AG04450 (cell line): ENCODE results near the gene UFM1. TPM values are rescaled to one million over a fixed set of nuclear protein-coding genes. Genes with fewer than 3 reads are reported as not detected.
"Not testable (repeated sequence)": the region's sequence is repeated elsewhere in the genome, so short reads cannot be mapped to it uniquely, and the experiment has no call there.

Experiments used
- CTCF ChIA-PET: fragments of 300-600, 350-600 bp; formaldehyde crosslinking; extraction: SDS; loops from one replicate; lab custom pipeline; 2022; ENCODE audit warnings: antibody characterized with exemption, inconsistent platforms; lab: Charles Lee
- POLR2A ChIA-PET: fragments of 350-600 bp; formaldehyde crosslinking; extraction: SDS; loops from one replicate; lab custom pipeline; 2021; ENCODE audit warnings: antibody characterized with exemption, inconsistent platforms; lab: Yijun Ruan, JAX
- DNase-seq: peaks from one replicate; pipeline ENCODE4 v3.0.0-alpha.2; 2011; ENCODE audit warnings: low read depth, low spot score
- H3K27ac ChIP-seq: one replicate; pipeline ENCODE4 v1.5.1; 2012; ENCODE audit warnings: low read depth, low read length, control low read depth
- H3K27me3 ChIP-seq: one replicate; pipeline ENCODE4 v1.6.0; 2012; ENCODE audit warnings: low read length; ENCODE audit not compliant: control insufficient read depth, insufficient read depth
- H3K4me3 ChIP-seq: 2 replicates; pipeline ENCODE4 v1.5.1; 2011; ENCODE audit warnings: mild to moderate bottlenecking, low read depth, low read length, control low read depth
- H3K9me3 ChIP-seq: 2 replicates; pipeline ENCODE4 v1.5.1; 2012; ENCODE audit warnings: low read length; ENCODE audit not compliant: control insufficient read depth, insufficient read depth
- polyA plus RNA-seq: library from polyadenylated mRNA; depleted of rRNA; stranded (reverse); fragments of >200 nt; gene quantifications from 2 replicates; pipeline ENCODE4 v1.2.3, GENCODE V29; 2011
- TF ChIP-seq, protein P1 (sequence below): IDR thresholded peaks from 2 replicates; pipeline ENCODE4 v1.5.1; 2011; ENCODE audit warnings: low read depth, low read length, control low read depth, inconsistent platforms

UFM1 gene
- polyA plus RNA-seq, 1 experiment = 80.1 TPM

DNA sequence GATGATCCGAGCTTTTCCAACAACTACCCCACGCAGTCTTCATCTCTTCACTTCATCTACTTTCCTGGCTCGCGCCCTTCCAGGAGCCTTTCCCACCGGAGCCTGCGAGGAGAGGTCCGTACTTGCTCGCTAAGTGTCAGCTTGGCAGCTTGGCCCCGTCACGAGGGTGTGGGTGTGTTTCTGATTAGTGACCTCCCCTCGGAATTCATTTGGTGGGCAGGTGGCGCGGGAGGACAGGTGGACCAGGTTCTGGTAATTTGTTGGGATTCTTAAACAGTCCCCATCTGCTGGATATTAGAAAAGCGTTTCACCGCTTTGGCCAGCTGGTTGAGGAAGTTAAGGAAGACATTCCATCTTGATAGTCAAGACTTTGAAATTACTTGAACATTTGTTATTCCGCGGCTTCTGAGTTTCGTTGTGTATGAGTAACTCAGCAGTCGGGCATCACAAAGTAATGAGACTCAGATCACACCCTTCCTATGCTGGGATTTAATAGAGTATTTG lies 515 bp downstream of the UFM1 start:
- CTCF ChIA-PET = no interaction called here
- TF ChIP-seq, protein P1, sequence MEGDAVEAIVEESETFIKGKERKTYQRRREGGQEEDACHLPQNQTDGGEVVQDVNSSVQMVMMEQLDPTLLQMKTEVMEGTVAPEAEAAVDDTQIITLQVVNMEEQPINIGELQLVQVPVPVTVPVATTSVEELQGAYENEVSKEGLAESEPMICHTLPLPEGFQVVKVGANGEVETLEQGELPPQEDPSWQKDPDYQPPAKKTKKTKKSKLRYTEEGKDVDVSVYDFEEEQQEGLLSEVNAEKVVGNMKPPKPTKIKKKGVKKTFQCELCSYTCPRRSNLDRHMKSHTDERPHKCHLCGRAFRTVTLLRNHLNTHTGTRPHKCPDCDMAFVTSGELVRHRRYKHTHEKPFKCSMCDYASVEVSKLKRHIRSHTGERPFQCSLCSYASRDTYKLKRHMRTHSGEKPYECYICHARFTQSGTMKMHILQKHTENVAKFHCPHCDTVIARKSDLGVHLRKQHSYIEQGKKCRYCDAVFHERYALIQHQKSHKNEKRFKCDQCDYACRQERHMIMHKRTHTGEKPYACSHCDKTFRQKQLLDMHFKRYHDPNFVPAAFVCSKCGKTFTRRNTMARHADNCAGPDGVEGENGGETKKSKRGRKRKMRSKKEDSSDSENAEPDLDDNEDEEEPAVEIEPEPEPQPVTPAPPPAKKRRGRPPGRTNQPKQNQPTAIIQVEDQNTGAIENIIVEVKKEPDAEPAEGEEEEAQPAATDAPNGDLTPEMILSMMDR = no peak
- Histone ChIP-seq H3K27ac (peak overlapping the region; percentile 95), H3K4me3 (peak overlapping the region; percentile 91), H3K9me3 (no peaks in the 10 kb centered on the region), H3K27me3 (no peaks in the 10 kb centered on the region)
- DNase-seq = no peak
- POLR2A ChIA-PET = interaction anchor here (1.1 kb wide), 1 partner anchor 14 kb away, joined by 3 read pairs; no protein-coding TSS in a partner anchor

DNA sequence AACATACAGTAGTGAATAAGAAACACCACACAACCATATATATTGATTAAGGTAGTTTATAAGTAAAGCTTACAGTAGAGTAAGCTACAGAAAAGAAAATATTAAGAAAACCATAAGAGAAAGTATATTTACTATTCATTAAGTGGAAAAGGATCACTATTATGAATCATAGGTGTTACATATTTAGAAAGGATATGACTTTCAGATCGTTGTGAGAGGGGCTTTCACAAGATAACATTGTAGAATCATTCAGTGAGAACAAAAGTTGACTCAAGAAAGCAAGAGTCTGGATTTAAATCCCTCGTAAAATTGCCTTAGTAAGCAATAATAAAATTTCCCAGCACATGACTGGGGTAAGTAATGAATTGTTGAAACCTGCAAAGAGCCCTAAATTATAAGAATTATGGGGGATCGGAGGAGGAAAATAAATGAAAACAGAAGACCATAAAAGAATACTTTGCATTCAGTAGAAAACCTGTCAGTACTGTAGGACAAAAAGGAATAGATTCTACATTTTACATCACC lies 6.0 kb downstream of the UFM1 start:
- DNase-seq = no peak
- ChIA-PET CTCF (no interaction called here), POLR2A (no interaction called here)
- no peak overlapping the region for H3K4me3 ChIP-seq
- TF ChIP-seq, protein P1 = no peak
- H3K27ac ChIP-seq = no peak overlapping the region
- no peaks in the 10 kb centered on the region for H3K9me3 ChIP-seq
- H3K27me3 ChIP-seq = no peaks in the 10 kb centered on the region

DNA sequence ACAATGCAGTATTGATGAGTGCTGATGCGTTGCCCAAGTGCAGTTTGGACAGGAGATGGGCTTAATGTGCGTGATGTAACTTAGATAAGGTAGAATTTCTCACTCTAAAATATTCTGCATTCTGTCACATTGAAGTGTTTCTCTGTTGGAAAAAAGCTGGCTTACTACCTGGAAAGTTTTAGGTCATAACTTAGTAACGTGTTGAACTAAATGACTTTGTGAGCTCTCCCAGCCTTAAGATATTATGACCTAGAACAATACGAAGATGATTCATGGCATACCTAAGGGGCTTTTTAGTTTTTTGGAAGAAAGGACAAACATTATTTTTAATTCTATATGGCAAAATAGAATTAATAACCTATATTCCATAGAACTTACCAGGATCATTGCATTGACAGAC lies 9.0 kb downstream of the UFM1 start:
- no peak overlapping the region for H3K27ac ChIP-seq
- TF ChIP-seq, protein P1 = no peak
- ChIA-PET POLR2A (no interaction called here), CTCF (interaction anchor here (0.6 kb wide), 1 partner anchor 763 kb away, joined by 4 read pairs; no protein-coding TSS in a partner anchor)
- no peak for DNase-seq
- H3K4me3 ChIP-seq = no peak overlapping the region
- H3K9me3 ChIP-seq = no peaks in the 10 kb centered on the region
- no peaks in the 10 kb centered on the region for H3K27me3 ChIP-seq

GRCh38 chr13:38361542-38362262 lies 12.1 kb downstream of the UFM1 start:
- no peak overlapping the region for H3K27ac ChIP-seq
- H3K9me3 ChIP-seq = no peaks in the 10 kb centered on the region
- POLR2A ChIA-PET = no interaction called here
- TF ChIP-seq, protein P1 = no peak
- CTCF ChIA-PET = no interaction called here
- H3K4me3 ChIP-seq = no peak overlapping the region
- no peaks in the 10 kb centered on the region for H3K27me3 ChIP-seq
- no peak for DNase-seq

GRCh38 chr13:38363219-38363618 lies 13.6 kb downstream of the UFM1 start:
- Histone ChIP-seq H3K4me3 (no peak overlapping the region), H3K27ac (no peak overlapping the region), H3K27me3 (no peaks in the 10 kb centered on the region), H3K9me3 (no peaks in the 10 kb centered on the region)
- TF ChIP-seq, protein P1 = no peak
- no peak for DNase-seq
- ChIA-PET CTCF (no interaction called here), POLR2A (no interaction called here)

DNA sequence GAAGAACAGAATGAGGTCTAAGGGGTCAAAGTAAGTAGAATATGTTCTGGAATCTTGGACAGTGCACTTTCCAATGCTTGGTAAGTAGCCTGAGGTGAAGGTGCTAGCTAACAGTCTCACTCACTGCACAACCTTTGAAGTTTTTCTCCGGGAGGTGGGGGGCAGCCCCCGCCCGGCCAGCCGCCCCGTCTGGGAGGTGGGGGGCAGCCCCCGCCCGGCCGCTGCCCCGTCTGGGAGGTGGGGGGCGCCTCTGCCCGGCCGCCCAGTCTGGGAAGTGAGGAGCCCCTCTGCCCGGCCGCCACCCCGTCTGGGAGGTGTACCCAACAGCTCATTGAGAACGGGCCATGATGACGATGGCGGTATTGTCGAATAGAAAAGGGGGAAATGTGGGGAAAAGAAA lies 14.1 kb downstream of the UFM1 start:
- DNase-seq, H3K4me3 ChIP-seq, H3K27me3 ChIP-seq, H3K9me3 ChIP-seq, H3K27ac ChIP-seq, CTCF ChIA-PET: not testable (repeated sequence)
- POLR2A ChIA-PET = interaction anchor here (0.8 kb wide), 1 partner anchor 13 kb away, joined by 3 read pairs; no protein-coding TSS in a partner anchor
